NCI-H2227 (cell line): ENCODE data around the gene GLTP.
A peak's percentile ranks its signal among the peaks of the same experiment; 100 is the strongest.
"Not testable (repeated sequence)": the region's sequence is repeated elsewhere in the genome, so short reads cannot be mapped to it uniquely, and the experiment has no call there.

Experiments used
- DNase-seq: peaks from one replicate; lab custom pipeline; 2025; ENCODE audit not compliant: unreplicated experiment; lab: John Stamatoyannopoulos, UW

GLTP gene

GRCh38 chr12:109878749-109879148 is 1.6 kb downstream of the GLTP start:
- DNase-seq: no peak

DNA sequence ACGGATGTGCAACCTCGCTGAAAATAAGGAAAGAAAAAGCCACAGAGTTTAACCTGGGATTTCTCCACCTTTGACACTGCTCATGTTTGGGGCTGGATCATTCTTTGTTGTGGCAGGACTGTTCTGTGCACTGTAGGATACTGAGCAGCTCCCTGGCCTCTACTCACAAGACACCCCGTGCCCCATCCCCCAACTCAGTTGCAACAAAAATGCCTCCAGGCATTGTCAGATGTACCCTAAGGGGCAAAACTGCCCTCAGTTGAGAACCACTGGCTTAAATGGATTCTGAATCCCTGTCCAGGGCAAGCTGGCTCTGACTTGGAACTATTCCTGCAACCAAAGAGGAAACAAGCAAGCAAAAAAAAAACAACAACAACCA is 2.1 kb downstream of the GLTP start:
- DNase-seq: no peak

GRCh38 chr12:109877504-109878246 is 2.7 kb downstream of the GLTP start:
- no peak for DNase-seq

GRCh38 chr12:109876406-109876805 is 3.9 kb downstream of the GLTP start:
- DNase-seq: no peak

GRCh38 chr12:109875572-109876131 is 4.7 kb downstream of the GLTP start:
- peak; percentile 30 for DNase-seq

DNA sequence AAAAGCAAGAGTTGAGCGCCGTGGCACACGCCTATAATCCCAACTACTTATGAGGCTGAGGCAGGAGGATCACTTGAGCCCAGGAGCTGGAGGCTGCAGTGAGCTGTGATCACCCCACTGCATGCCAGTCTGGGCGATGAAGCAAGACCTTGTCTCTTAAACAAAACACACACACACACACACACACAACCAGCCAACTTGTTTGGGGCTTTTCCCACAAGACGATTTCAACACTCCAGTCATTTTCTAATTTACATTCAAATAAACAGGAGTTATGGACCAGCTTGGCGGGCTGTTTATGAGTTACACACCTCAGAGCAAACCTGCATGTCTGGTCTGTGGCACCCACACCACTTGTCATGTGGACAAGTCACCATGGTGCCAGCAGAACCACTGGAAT is 6.7 kb downstream of the GLTP start:
- no peak for DNase-seq

- DNase-seq: no peak
These were observed 8.6 kb downstream of the GLTP start for GRCh38 chr12:109871668-109872314.

DNA sequence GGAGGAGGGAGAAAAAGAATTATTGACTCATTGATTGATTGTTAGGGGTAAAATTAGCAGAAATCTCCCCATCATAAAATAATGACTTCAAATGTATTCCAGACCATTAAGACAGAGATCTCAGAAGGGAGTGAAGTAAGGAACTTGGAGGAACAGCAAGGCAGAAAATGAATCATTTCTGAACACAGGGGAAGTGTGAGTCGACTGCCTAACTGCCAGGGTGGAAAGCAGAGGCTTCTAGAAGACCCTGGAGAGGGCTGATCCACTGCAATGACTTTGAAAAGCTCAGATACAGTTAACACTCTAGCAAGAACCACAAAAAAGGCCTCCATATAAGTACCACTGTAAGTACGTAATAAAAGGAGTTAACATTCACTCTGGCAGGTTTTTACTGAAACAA is 9.7 kb downstream of the GLTP start:
- DNase-seq: no peak

DNA sequence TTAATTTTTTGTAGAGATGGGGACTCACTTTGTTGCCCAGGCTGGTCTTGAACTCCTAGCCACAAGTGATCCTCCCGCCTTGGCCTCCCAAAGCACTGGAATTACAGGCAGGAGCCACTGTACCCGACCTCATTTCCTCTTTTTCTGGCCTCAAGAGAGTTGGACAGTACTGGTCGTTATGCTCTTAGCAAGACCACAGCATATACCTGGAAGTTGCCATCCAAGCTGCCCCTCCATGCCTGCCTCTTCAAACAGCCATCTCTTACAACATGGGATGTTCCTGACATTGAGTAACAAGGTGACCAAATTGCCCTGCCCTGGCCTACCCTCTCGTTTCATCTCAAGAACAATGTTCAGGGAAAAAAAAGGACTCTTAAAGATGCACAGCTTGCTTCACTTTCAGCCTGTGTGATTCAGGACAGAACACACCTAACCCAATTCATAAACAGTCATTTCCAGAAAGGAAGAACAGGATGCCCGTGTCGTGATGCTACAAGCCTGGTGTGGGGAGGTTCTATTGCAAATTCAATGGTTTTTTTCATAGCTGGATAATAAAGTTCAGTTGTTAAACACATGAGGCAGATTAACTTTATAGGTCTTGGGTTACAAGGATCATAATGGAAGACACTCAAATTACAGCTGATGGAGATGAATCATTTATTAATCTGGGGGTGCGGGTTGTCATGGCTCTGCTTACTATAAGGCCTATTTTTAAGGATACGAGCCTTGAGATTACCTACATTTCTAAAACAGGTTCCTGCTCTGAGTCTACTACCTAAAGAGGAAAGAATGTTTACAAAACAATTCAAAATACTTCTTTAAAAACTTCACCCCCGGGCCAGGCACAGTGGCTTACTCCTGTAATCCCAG is 11.9 kb downstream of the GLTP start:
- DNase-seq: no peak

GRCh38 chr12:109864916-109865315 is 15.4 kb downstream of the GLTP start:
- DNase-seq: no peak

DNA sequence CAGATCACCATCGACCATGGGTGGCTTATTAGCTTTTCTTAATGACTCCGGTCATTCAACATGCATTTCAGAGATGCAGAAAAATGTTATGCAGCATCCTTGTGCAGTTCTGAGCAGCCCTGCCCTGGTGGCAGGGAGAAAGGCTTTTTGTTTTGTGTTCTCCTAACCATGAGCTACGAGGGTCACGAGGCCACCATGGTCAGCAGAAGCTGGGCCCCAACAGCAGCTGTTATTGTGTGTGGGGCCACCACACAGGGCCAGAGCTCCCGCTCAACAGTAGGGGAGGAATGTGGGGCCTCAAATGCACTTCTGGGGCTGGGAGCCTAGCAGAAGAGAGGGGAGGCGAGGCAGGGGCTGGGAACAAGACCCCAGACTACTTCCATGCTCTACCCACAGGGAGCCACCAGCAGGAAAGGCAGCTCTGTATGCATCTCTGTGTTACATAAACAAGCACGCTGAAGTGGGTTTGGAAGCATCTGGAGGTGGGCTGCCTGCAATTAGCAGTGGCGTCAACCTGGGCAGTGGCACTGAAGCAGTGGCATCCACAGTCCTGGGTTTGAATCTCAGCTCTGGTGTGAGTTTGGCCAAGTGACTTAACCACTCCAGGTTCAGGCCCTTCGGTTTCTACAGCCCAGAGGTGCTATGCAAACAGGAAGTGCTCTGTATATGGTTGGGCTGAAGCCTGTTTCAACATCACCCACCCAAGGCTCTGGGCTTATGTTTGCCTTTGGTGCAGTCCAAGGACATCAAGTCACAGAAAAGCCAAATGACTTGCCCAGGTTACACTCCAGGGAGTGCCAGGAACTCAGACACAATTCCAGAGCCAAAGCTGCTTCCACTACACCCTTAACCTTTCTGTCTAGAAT is 16.3 kb downstream of the GLTP start:
- no peak for DNase-seq

DNA sequence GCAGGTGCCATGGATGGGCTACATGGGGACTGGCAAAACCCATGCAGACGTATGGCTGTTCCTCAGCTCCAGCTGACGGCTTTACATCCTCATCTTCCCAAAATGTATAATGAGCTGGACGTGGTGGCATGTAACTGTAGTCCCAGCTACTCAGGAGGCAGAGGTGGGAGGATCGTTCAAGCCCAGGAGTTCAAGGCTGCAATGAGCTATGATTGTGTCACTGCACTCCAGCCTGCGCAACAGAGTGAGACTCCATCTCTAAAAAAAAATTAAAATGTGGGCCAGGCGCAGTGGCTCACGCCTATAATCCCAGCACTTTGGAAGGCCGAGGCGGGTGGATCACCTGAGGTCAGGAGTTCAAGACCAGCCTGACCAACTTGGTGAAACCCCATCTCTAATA is 17.9 kb downstream of the GLTP start:
- not testable (repeated sequence) for DNase-seq

GRCh38 chr12:109861689-109862314 is 18.5 kb downstream of the GLTP start:
- no peak for DNase-seq

DNA sequence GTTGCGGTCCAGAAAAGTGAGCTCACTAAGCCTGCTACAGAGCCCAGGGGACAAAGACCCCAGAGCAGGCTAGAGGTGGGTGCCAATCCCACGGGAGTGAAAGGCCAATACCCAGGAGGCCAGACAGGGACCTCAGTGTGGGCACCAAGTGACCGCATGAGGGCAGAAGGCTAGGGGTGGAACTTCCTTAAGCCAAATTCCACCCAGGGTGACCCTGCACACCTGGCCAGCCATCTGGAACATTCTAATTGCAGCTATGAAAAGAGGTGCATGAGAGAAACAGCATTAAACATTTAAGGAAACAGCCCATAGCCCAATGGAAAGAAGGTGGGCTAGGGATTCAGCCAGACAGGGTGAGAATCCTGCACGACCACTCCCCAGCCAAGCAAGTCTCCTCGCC is 19.4 kb downstream of the GLTP start:
- no peak for DNase-seq

GRCh38 chr12:109858764-109859163 is 21.6 kb downstream of the GLTP start:
- DNase-seq: no peak

- DNase-seq: no peak
These were observed 22.6 kb downstream of the GLTP start for GRCh38 chr12:109857715-109858114.

DNA sequence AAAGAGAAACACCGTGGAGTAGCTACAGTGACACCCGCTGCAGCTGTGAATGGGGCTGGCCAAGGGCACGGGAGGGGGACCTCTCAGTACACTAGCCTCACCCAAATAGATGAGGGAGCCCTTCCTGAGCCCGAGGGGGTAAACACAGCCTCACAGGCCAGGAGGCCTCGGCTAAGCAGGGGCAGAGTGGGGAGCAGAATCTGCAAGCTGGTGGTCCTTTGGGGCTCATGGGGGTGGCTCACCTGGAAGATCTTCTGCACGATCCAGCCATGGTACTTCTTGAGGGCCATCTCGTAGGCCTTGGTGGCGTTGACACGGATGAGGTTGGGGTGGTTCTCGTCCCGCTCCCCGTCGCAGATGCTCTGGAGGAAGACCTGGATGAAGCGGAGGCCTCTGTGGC is 25.0 kb downstream of the GLTP start:
- DNase-seq: no peak

DNA sequence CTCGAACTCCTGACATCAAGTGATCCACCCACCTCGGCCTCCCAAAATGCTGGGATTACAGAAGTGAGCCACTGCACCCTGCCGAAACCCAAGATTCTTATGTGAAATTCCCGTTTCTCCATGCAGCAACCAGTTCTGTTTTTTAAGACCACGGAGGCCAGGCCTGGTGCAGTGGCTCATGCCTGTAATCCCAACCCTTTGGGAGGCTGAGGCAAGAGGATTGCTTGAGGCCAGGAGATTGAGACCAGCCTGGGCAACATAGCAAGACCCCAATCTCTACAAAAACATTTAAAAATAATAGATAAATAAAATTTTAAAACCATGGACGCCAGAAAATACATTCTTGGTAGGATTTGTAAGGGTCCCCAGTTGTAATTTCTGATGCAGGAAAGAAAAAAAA is 29.8 kb downstream of the GLTP start:
- not testable (repeated sequence) for DNase-seq

GRCh38 chr12:109847142-109847735 is 33.1 kb downstream of the GLTP start:
- no peak for DNase-seq

GRCh38 chr12:109845824-109846205 is 34.5 kb downstream of the GLTP start:
- no peak for DNase-seq
